IPS-15b (cell line): Measurements from ENCODE around the gene ZFAND3.
A peak's percentile ranks its signal among the peaks of the same experiment; 100 is the strongest.

Source experiments
- H3K27me3 ChIP-seq: one replicate; pipeline ENCODE4 v1.6.1; 2013; ENCODE audit warnings: low read length; ENCODE audit not compliant: control insufficient read depth, insufficient read depth
- H3K36me3 ChIP-seq: one replicate; pipeline ENCODE4 v1.6.1; 2013; ENCODE audit warnings: low read length; ENCODE audit not compliant: control insufficient read depth, insufficient read depth
- H3K4me1 ChIP-seq: one replicate; pipeline ENCODE4 v1.6.1; 2013; ENCODE audit warnings: mild to moderate bottlenecking, low read length; ENCODE audit not compliant: control insufficient read depth, insufficient read depth
- H3K4me3 ChIP-seq: one replicate; pipeline ENCODE4 v1.5.1; 2013; ENCODE audit warnings: low read depth, low read length
- H3K9ac ChIP-seq: one replicate; pipeline ENCODE4 v1.6.1; 2013; ENCODE audit warnings: low read depth, mild to moderate bottlenecking, low read length
- H3K9me3 ChIP-seq: one replicate; pipeline ENCODE4 v1.6.1; 2013; ENCODE audit warnings: mild to moderate bottlenecking, low read length; ENCODE audit not compliant: control insufficient read depth, insufficient read depth

ZFAND3 gene

GRCh38 chr6:38143191-38144150 is 323.9 kb downstream of the ZFAND3 start:
- Histone ChIP-seq H3K9me3 (no peaks in the 10 kb centered on the region), H3K27me3 (no peaks in the 10 kb centered on the region), H3K36me3 (no peaks in the 10 kb centered on the region), H3K4me1 (peaks cover 6% of the 10 kb centered on the region), H3K9ac (no peak overlapping the region), H3K4me3 (no peak overlapping the region)

GRCh38 chr6:38144365-38144945 is 324.9 kb downstream of the ZFAND3 start:
- no peaks in the 10 kb centered on the region for H3K9me3 ChIP-seq
- peaks cover 6% of the 10 kb centered on the region for H3K4me1 ChIP-seq
- H3K27me3 ChIP-seq = no peaks in the 10 kb centered on the region
- H3K9ac ChIP-seq = no peak overlapping the region
- no peak overlapping the region for H3K4me3 ChIP-seq
- H3K36me3 ChIP-seq = no peaks in the 10 kb centered on the region

- Histone ChIP-seq H3K27me3 (no peaks in the 10 kb centered on the region), H3K4me1 (peaks cover 6% of the 10 kb centered on the region), H3K9me3 (no peaks in the 10 kb centered on the region), H3K4me3 (no peak overlapping the region), H3K9ac (peak overlapping the region; percentile 12), H3K36me3 (no peaks in the 10 kb centered on the region)
Measured at GRCh38 chr6:38146021-38146733, 326.6 kb downstream of the ZFAND3 start.

GRCh38 chr6:38146734-38147027 is 327.2 kb downstream of the ZFAND3 start:
- peaks cover 6% of the 10 kb centered on the region for H3K4me1 ChIP-seq
- H3K9me3 ChIP-seq = no peaks in the 10 kb centered on the region
- H3K9ac ChIP-seq = no peak overlapping the region
- no peaks in the 10 kb centered on the region for H3K27me3 ChIP-seq
- no peaks in the 10 kb centered on the region for H3K36me3 ChIP-seq
- no peak overlapping the region for H3K4me3 ChIP-seq

DNA sequence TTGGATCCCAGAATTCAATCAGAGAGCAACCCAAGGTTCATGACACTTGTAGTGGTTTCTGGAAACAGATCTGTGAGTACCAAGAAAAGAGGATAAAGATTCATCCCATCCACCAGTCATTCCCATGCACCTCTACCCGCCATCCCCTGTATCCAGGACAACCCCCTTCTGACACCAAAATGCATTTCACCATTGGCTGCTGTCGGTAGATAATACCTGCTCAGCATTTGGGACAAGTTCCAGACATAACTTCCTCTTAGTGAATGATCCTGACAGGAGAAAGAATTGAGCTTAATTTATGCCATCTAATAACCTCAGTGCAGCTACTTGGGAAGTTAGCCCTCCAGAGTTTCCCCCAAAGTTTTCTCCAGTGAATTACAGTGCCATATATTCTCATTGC is 329.1 kb downstream of the ZFAND3 start:
- Histone ChIP-seq H3K4me3 (no peak overlapping the region), H3K27me3 (no peaks in the 10 kb centered on the region), H3K36me3 (no peaks in the 10 kb centered on the region), H3K9ac (no peak overlapping the region), H3K9me3 (no peaks in the 10 kb centered on the region), H3K4me1 (peaks cover 6% of the 10 kb centered on the region)

DNA sequence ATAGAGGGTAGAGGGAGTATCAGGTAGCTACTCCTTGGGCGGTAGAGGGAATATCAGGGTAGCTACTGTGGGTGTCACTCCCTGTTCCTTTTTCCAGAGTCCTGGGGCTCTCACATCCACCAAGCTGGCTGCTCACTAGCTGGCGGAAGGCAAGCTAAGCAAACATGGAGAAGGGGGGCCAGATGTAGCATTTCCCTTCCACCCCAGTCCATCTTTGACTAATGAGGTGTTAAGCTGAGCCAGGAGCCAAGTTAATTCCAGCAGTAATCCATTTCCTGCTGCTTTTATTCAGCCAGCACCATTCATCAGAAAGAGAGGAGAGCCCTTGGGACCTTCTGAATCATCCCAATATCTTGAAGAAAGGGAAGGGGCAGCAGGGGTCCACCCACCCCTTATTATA is 330.0 kb downstream of the ZFAND3 start:
- Histone ChIP-seq H3K9ac (no peak overlapping the region), H3K9me3 (no peaks in the 10 kb centered on the region), H3K27me3 (no peaks in the 10 kb centered on the region), H3K36me3 (no peaks in the 10 kb centered on the region), H3K4me1 (peaks cover 6% of the 10 kb centered on the region), H3K4me3 (no peak overlapping the region)

GRCh38 chr6:38150021-38150420 is 330.5 kb downstream of the ZFAND3 start:
- no peaks in the 10 kb centered on the region for H3K27me3 ChIP-seq
- no peak overlapping the region for H3K9ac ChIP-seq
- no peak overlapping the region for H3K4me3 ChIP-seq
- peaks cover 1% of the 10 kb centered on the region for H3K4me1 ChIP-seq
- peaks cover under 1% of the 10 kb centered on the region for H3K36me3 ChIP-seq
- H3K9me3 ChIP-seq = no peaks in the 10 kb centered on the region

- Histone ChIP-seq H3K9ac (no peak overlapping the region), H3K4me3 (no peak overlapping the region), H3K36me3 (peaks cover 2% of the 10 kb centered on the region), H3K27me3 (no peaks in the 10 kb centered on the region), H3K4me1 (no peaks in the 10 kb centered on the region), H3K9me3 (no peaks in the 10 kb centered on the region)
Measured at GRCh38 chr6:38150681-38151296, 331.3 kb downstream of the ZFAND3 start.

GRCh38 chr6:38151580-38152500 is 332.3 kb downstream of the ZFAND3 start:
- Histone ChIP-seq H3K4me3 (no peak overlapping the region), H3K36me3 (peaks cover 2% of the 10 kb centered on the region), H3K9me3 (no peaks in the 10 kb centered on the region), H3K4me1 (no peaks in the 10 kb centered on the region), H3K9ac (no peak overlapping the region), H3K27me3 (no peaks in the 10 kb centered on the region)

DNA sequence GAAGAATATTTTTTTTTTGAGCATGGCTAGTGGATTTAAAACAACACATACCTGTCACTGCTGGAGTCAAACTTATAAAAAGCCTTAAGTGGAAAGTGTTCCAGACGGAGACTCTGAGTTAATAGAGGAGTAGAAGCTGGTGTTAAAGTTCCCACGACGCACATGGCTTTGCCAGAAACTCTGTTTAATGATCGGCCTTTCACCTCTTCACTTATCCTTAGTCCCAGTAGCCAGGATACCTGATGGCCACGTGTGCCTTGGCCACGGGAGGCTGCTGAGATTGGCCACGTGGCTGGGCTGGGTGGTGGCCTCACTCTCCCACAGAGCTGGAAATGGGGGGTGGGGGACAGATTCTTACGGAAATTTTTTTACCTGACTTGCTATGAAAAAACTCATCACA is 333.1 kb downstream of the ZFAND3 start:
- no peaks in the 10 kb centered on the region for H3K4me1 ChIP-seq
- H3K9ac ChIP-seq = no peak overlapping the region
- peaks cover 2% of the 10 kb centered on the region for H3K36me3 ChIP-seq
- H3K9me3 ChIP-seq = no peaks in the 10 kb centered on the region
- no peaks in the 10 kb centered on the region for H3K27me3 ChIP-seq
- H3K4me3 ChIP-seq = no peak overlapping the region
